ENCODE measurements around the gene HS3ST5. TPM values are rescaled to one million over a fixed set of nuclear protein-coding genes. Genes with fewer than 3 reads are reported as not detected.

Gene HS3ST5
- total RNA-seq, 2 experiments from 2014 or later, result not detected

DNA sequence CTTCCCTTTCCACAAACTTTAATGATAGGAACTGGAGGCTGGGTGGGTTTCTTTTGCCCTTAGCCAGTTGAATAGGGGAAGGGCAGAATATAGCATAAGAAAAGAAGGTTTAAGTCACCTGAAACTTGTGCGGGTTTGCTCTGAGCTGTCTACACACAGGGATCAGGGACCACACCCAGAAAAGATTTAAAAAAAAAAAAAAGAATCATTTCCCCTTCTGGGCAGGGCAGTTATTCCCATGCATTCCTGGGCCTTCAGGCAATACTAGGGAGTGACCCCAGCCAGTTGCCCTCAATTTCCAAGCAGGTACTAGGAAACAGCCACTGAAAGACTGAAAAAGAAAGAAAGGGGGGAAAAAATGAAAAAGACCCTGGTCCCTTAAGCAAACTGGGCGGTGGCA lies 332.3 kb downstream of the HS3ST5 start:
- no peak for ATAC-seq
- intact Hi-C loops (cut with micrococcal nuclease), result no loop called here
- CTCF ChIA-PET, result no interaction called here
- H3K9me3 Mint-ChIP-seq, result no peaks in the 10 kb centered on the region
- TF ChIP-seq, protein P1, sequence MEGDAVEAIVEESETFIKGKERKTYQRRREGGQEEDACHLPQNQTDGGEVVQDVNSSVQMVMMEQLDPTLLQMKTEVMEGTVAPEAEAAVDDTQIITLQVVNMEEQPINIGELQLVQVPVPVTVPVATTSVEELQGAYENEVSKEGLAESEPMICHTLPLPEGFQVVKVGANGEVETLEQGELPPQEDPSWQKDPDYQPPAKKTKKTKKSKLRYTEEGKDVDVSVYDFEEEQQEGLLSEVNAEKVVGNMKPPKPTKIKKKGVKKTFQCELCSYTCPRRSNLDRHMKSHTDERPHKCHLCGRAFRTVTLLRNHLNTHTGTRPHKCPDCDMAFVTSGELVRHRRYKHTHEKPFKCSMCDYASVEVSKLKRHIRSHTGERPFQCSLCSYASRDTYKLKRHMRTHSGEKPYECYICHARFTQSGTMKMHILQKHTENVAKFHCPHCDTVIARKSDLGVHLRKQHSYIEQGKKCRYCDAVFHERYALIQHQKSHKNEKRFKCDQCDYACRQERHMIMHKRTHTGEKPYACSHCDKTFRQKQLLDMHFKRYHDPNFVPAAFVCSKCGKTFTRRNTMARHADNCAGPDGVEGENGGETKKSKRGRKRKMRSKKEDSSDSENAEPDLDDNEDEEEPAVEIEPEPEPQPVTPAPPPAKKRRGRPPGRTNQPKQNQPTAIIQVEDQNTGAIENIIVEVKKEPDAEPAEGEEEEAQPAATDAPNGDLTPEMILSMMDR (IDR thresholded peaks at IDR 0.05), result no peak
- POLR2A ChIA-PET, result no interaction called here
- H3K4me3 Mint-ChIP-seq, result no peak overlapping the region
- H3K36me3 Mint-ChIP-seq (ENCODE audit: low read depth), result no peaks in the 10 kb centered on the region
- no peak for DNase-seq
- H3K4me1 Mint-ChIP-seq (ENCODE audit: low read depth), result peaks cover 8% of the 10 kb centered on the region
- peaks cover 3% of the 10 kb centered on the region for H3K27me3 Mint-ChIP-seq
- no peak overlapping the region for H3K27ac Mint-ChIP-seq

DNA sequence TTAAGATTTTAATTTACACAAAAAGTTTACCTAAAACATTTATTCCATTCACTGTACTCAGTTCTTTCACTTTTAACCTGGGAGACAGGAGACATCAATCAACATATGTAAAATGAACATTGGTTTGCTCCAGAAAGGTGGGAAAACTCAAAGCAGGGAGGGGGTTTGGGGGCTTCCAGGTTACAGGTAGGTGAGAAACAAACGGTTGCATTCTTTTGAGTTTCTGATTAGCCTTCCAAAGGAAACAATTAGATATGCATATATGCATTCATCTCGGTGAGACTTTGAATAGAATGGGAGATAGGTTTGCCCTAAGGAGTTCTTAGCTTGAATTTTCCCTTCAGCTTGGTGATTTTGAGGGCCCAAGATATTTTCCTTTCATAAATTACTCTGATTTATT lies 333.6 kb downstream of the HS3ST5 start:
- CTCF ChIA-PET, result no interaction called here
- no peaks in the 10 kb centered on the region for H3K36me3 Mint-ChIP-seq (ENCODE audit: low read depth)
- POLR2A ChIA-PET, result no interaction called here
- no peak overlapping the region for H3K4me3 Mint-ChIP-seq
- H3K4me1 Mint-ChIP-seq (ENCODE audit: low read depth), result peaks cover 8% of the 10 kb centered on the region
- intact Hi-C loops (cut with micrococcal nuclease), result no loop called here
- peaks cover 7% of the 10 kb centered on the region for H3K27me3 Mint-ChIP-seq
- DNase-seq, result no peak
- H3K9me3 Mint-ChIP-seq, result no peaks in the 10 kb centered on the region
- no peak for ATAC-seq
- no peak overlapping the region for H3K27ac Mint-ChIP-seq
- TF ChIP-seq, protein P1 (IDR thresholded peaks at IDR 0.05), result no peak

DNA sequence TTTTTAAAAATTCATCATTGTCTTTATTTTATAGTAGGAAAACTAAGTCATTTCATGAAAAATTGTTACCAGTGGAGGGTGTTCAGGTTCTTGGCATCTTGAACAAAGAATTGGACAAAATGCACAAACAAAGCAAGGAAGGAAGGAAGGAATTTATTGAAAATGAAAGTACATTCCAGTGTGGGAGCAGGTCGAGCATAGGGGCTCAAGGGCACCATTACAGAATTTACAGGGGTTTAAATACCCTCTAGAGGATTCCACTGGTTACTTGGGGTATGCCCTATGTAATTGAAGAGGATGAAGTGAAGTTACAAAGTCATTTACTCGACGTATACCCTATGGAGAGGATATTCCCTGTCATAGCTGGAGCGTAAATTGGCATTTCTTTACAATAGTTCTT lies 334.5 kb downstream of the HS3ST5 start:
- no peak for ATAC-seq
- Mint-ChIP-seq H3K36me3 (ENCODE audit: low read depth) (no peaks in the 10 kb centered on the region), H3K9me3 (no peaks in the 10 kb centered on the region), H3K27ac (no peak overlapping the region), H3K4me3 (no peak overlapping the region), H3K27me3 (peaks cover 9% of the 10 kb centered on the region), H3K4me1 (ENCODE audit: low read depth) (peaks cover 8% of the 10 kb centered on the region)
- DNase-seq, result no peak
- POLR2A ChIA-PET, result no interaction called here
- CTCF ChIA-PET, result no interaction called here
- TF ChIP-seq, protein P1 (IDR thresholded peaks at IDR 0.05), result no peak
- intact Hi-C loops (cut with micrococcal nuclease), result no loop called here

DNA sequence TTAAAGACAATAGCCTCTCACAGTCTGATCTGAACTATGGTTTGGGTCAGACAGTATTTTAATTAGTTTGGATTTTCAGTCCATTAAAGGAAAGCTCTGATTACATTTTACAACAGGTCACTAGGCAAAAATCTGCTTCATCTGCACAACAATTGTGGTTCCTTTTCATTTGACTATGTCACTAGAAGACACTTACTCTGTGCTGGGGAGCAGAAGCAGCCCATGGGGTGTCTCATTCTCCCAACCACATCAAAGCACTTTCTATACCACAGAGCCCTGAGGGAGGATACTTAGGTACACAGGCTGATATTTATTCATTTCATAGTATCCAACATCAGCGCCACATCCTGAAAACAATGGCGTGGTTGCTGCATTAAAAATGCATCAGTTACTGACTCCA lies 335.3 kb downstream of the HS3ST5 start:
- intact Hi-C loops (cut with micrococcal nuclease), result no loop called here
- Mint-ChIP-seq H3K36me3 (ENCODE audit: low read depth) (no peaks in the 10 kb centered on the region), H3K4me3 (no peak overlapping the region), H3K9me3 (no peaks in the 10 kb centered on the region), H3K27ac (no peak overlapping the region), H3K27me3 (peaks cover 9% of the 10 kb centered on the region), H3K4me1 (ENCODE audit: low read depth) (peaks cover 8% of the 10 kb centered on the region)
- TF ChIP-seq, protein P1 (IDR thresholded peaks at IDR 0.05), result no peak
- DNase-seq (peak; percentile 24), ATAC-seq (peak; percentile 39)
- POLR2A ChIA-PET, result no interaction called here
- CTCF ChIA-PET, result no interaction called here

Measured in activated CD8-positive, alpha-beta T cell treated with anti-CD3 and anti-CD28 coated beads for 36 hours (primary cell).